GM12878 (cell line): ENCODE data around the gene BAG5. TPM values are rescaled to one million over a fixed set of nuclear protein-coding genes. Genes with fewer than 3 reads are reported as not detected.

ENCODE experiments used
- ATAC-seq: fragments of 200-7000 bp; cut with Tn5 transposase; 3 replicates; pipeline ENCODE4 v1.9.1; 2020; ENCODE audit warnings: mild to moderate bottlenecking, moderate library complexity
- BruUV-seq: library from RNA; stranded (reverse); fragments of 400-500 nt; replicated peaks from 2 replicates; lab custom pipeline; 2021; lab: Mats Ljungman, UMichigan
- CTCF ChIA-PET: fragments of 300-600 bp; sonication (Branson Sonifier 250); formaldehyde crosslinking; extraction: SDS; loops from one replicate; lab custom pipeline; 2021; ENCODE audit warnings: inconsistent platforms; lab: Yijun Ruan, JAX
- POLR2A ChIA-PET: fragments of 350-600 bp; formaldehyde crosslinking; extraction: SDS; loops from one replicate; lab custom pipeline; 2021; ENCODE audit warnings: inconsistent platforms; lab: Charles Lee
- RAD21 ChIA-PET: fragments of 300-600 bp; sonication (Branson Sonifier 250); formaldehyde crosslinking; loops from one replicate; lab custom pipeline; 2023; ENCODE audit warnings: antibody characterized with exemption; ENCODE audit not compliant: unreplicated experiment; lab: Charles Lee
- SMC1A ChIA-PET: fragments of 300-600 bp; sonication (Branson Sonifier 250); formaldehyde crosslinking; loops from one replicate; lab custom pipeline; 2023; ENCODE audit not compliant: unreplicated experiment, uncharacterized antibody; lab: Charles Lee
- DNase-seq: peaks from one replicate; pipeline ENCODE4 v3.0.0-alpha.2; 2011; ENCODE audit warnings: low read depth, low spot score
- FAIRE-seq: peaks from 3 replicates; lab custom pipeline; 2011; peaks lifted over from hg19 to GRCh38; lab: Jason Lieb, UNC
- H2AFZ ChIP-seq: 2 replicates; pipeline ENCODE4 v1.6.0; 2011; ENCODE audit warnings: low read depth, low read length, control low read depth; ENCODE audit not compliant: control insufficient read depth
- H3K27ac ChIP-seq: 2 replicates; pipeline ENCODE4 v1.5.1; 2011; ENCODE audit warnings: control low read depth; ENCODE audit not compliant: control insufficient read depth, insufficient read depth
- H3K27me3 ChIP-seq, 2 experiments: replicated peaks in 1 of 2; 2 replicates each; pipeline versions ENCODE4 v1.6.0 to v1.6.1; 2011; ENCODE audit warnings: low read length in 1 of 2; ENCODE audit not compliant: control insufficient read depth in 2 of 2, insufficient read depth in 2 of 2
- H3K36me3 ChIP-seq, 2 experiments: 2 replicates each; pipeline ENCODE4 v1.5.1; 2011; ENCODE audit warnings: low read length in 1 of 2; ENCODE audit not compliant: control insufficient read depth in 2 of 2, insufficient read depth in 2 of 2
- H3K4me1 ChIP-seq: 2 replicates; pipeline ENCODE4 v1.6.1; 2011; ENCODE audit warnings: mild to moderate bottlenecking, low read length, moderate library complexity, mixed read lengths; ENCODE audit not compliant: control insufficient read depth, insufficient read depth
- H3K4me2 ChIP-seq: 2 replicates; pipeline ENCODE4 v1.6.0; 2011; ENCODE audit warnings: control low read depth; ENCODE audit not compliant: control insufficient read depth, insufficient read depth
- H3K4me3 ChIP-seq: fragments of 200-600 bp; sonication (generic); 2 replicates; pipeline ENCODE4 v1.5.1; 2016
- H3K79me2 ChIP-seq: 2 replicates; pipeline ENCODE4 v1.6.0; 2011; ENCODE audit warnings: low read length; ENCODE audit not compliant: control insufficient read depth, insufficient read depth
- H3K9ac ChIP-seq: 2 replicates; pipeline ENCODE4 v1.8.0; 2011; ENCODE audit warnings: low read length, control low read depth, mixed read lengths; ENCODE audit not compliant: control insufficient read depth, insufficient read depth
- H3K9me3 ChIP-seq: replicated peaks from 3 replicates; pipeline ENCODE4 v1.5.1; 2011; ENCODE audit warnings: mild to moderate bottlenecking, low read length; ENCODE audit not compliant: control insufficient read depth, insufficient read depth
- H4K20me1 ChIP-seq: 2 replicates; pipeline ENCODE4 v1.6.0; 2011; ENCODE audit not compliant: control insufficient read depth, insufficient read depth
- BCL11A ChIP-seq: IDR thresholded peaks from 2 replicates; pipeline ENCODE4 v1.6.1; 2011; ENCODE audit warnings: low read depth, low read length
- BMI1 ChIP-seq: fragments of 450-650 bp; IDR thresholded peaks from 2 replicates; pipeline ENCODE4 v1.6.1; 2016; ENCODE audit warnings: mild to moderate bottlenecking, moderate library complexity, borderline replicate concordance
- CUX1 ChIP-seq: IDR thresholded peaks from 2 replicates; pipeline ENCODE4 v1.6.1; 2012; ENCODE audit warnings: improper control_type of control experiment, low read depth, low read length; ENCODE audit not compliant: insufficient replicate concordance
- ELK1 ChIP-seq: IDR thresholded peaks from 2 replicates; pipeline ENCODE4 v1.6.1; 2012; ENCODE audit warnings: low read depth, low read length, improper control_type of control experiment
- ESRRA ChIP-seq: IDR thresholded peaks from 2 replicates; pipeline ENCODE4 v1.6.1; 2012; ENCODE audit warnings: mild to moderate bottlenecking, low read length, improper control_type of control experiment
- FOS ChIP-seq: IDR thresholded peaks from 3 replicates; pipeline ENCODE4 v1.6.1; 2011; ENCODE audit warnings: borderline replicate concordance; ENCODE audit not compliant: insufficient read length; ENCODE audit errors: extremely low read depth
- FOXK2 ChIP-seq: fragments of 450-650 bp; IDR thresholded peaks from 2 replicates; pipeline ENCODE4 v1.6.1; 2017; ENCODE audit warnings: mild to moderate bottlenecking, moderate library complexity
- GABPA ChIP-seq: IDR thresholded peaks from 2 replicates; pipeline ENCODE4 v1.6.1; 2014; ENCODE audit warnings: antibody characterized with exemption, low read depth, mild to moderate bottlenecking, inconsistent platforms
- NFIC ChIP-seq: IDR thresholded peaks from 2 replicates; pipeline ENCODE4 v1.6.1; 2012; ENCODE audit warnings: low read depth, mild to moderate bottlenecking, inconsistent platforms, low read length, moderate library complexity
- NKRF ChIP-seq: fragments of 450-650 bp; conservative IDR thresholded peaks from 2 replicates; pipeline ENCODE4 v1.6.1; 2017; ENCODE audit warnings: mild to moderate bottlenecking, moderate library complexity
- SP1 ChIP-seq: IDR thresholded peaks from one replicate; pipeline ENCODE4 v1.6.1; 2011; ENCODE audit warnings: low read depth, low read length
- SREBF1 ChIP-seq: IDR thresholded peaks from 2 replicates; pipeline ENCODE4 v1.6.1; 2012; ENCODE audit warnings: mild to moderate bottlenecking, low read length
- STAT3 ChIP-seq: IDR thresholded peaks from 2 replicates; pipeline ENCODE4 v1.6.1; 2011; ENCODE audit warnings: low read depth, low read length, improper control_type of control experiment
- SUPT20H ChIP-seq: IDR thresholded peaks from 2 replicates; pipeline ENCODE4 v1.6.1; 2011; ENCODE audit warnings: low read depth, mild to moderate bottlenecking, low read length, moderate library complexity, borderline replicate concordance; ENCODE audit not compliant: control insufficient read depth
- SUZ12 ChIP-seq: fragments of 200-600 bp; sonication (generic); IDR thresholded peaks from one replicate; pipeline ENCODE4 v1.6.1; 2018; ENCODE audit warnings: antibody characterized with exemption, mild to moderate bottlenecking; ENCODE audit not compliant: unreplicated experiment
- TCF7 ChIP-seq: IDR thresholded peaks from 2 replicates; pipeline ENCODE4 v1.6.1; 2014; ENCODE audit warnings: antibody characterized with exemption, borderline replicate concordance
- WGBS: methylation state at CpG from one replicate; pipeline ENCODE4 v1.1.6; 2016; ENCODE audit warnings: low lambda C conversion rate; ENCODE audit not compliant: insufficient replicate concordance, insufficient coverage; ENCODE audit errors: missing lambda C conversion rate; 5-methylcytosine and 5-hydroxymethylcytosine counted together
- in situ Hi-C: fragments of 300-500 bp; cut with MboI; formaldehyde crosslinking; loops from 9 replicates; pipeline ENCODE4 v1.14.3; 2018; ENCODE audit warnings: mixed read lengths
- intact Hi-C: fragments of 100-400 bp; cut with micrococcal nuclease; formaldehyde crosslinking; loops from one replicate; pipeline ENCODE4 v1.14.2; 2022; ENCODE audit not compliant: unreplicated experiment
- polyA plus RNA-seq, 11 experiments: library from polyadenylated mRNA; depleted of rRNA in 4 of 11; unstranded in 6 of 11; stranded (reverse) in 5 of 11; fragments of >200 nt; fragmentation: Nextera tagmentation in 4 of 11; fragmentation: Illumina TruSeq in 1 of 11; extraction: Ambion mirVana in 4 of 11; extraction: Trizol in 1 of 11; gene quantifications; 1 replicate in 1 of 11; 2 replicates in 10 of 11; pipeline versions ENCODE4 v1.2.1 to v1.2.3, GENCODE V29; 2011 to 2016; ENCODE audit warnings: inconsistent platforms in 2 of 11, missing spikeins in 2 of 11, low read depth in 1 of 11
- total RNA-seq, 4 experiments: library from RNA; depleted of rRNA in 3 of 4; stranded (reverse); fragments of >200 nt in 3 of 4; fragmentation: Illumina TruSeq in 1 of 4; extraction: Trizol in 1 of 4; gene quantifications; 2 replicates each; pipeline versions ENCODE4 v1.2.1 to v1.2.3, GENCODE V29; 2013 to 2021

BAG5 gene
- total and polyA plus RNA-seq, 10 of the 15 experiments (the other 5 are each of a cell fraction or from before 2014, with no cell fraction given) = 9.9 to 30.5 (median 20.1) TPM

- SMC1A ChIA-PET = interaction anchor here (1.9 kb wide), 1 partner anchor 22 kb away, joined by 5 read pairs; no protein-coding TSS in a partner anchor
Observed at GRCh38 chr14:103542605-103543088, 19.8 kb downstream of the BAG5 start.

More at GRCh38 chr14:103542605-103543088, 19.8 kb downstream of the BAG5 start:
- Histone ChIP-seq H3K4me1 (no peaks in the 10 kb centered on the region), H3K27ac (no peak overlapping the region), H3K79me2 (no peaks in the 10 kb centered on the region), H3K4me3 (no peak overlapping the region), H4K20me1 (no peaks in the 10 kb centered on the region), H3K27me3 (no peaks in the 10 kb centered on the region), H3K9me3 (no peaks in the 10 kb centered on the region), H3K4me2 (no peak overlapping the region), H3K36me3 (no peaks in the 10 kb centered on the region), H3K9ac (no peak overlapping the region), H2AFZ (no peak overlapping the region)
- BruUV-seq = no TSS peak
- DNase-seq = no peak
- ChIA-PET CTCF (interaction anchor here (2.8 kb wide), 1 partner anchor 24 kb away, joined by 16 read pairs; no protein-coding TSS in a partner anchor), POLR2A (no interaction called here), RAD21 (no interaction called here)
- intact Hi-C loops (no loop called here), in situ Hi-C loops (no loop called here)
- no peak for FAIRE-seq
- TF ChIP-seq ELK1 = no peak
- no peak for TF ChIP-seq TCF7
- no peak for TF ChIP-seq SP1
- TF ChIP-seq BCL11A = no peak
- no peak for TF ChIP-seq NKRF
- TF ChIP-seq FOS = no peak
- no peak for TF ChIP-seq BMI1
- no peak for TF ChIP-seq SREBF1
- no peak for TF ChIP-seq FOXK2
- TF ChIP-seq STAT3 = no peak
- no peak for TF ChIP-seq CUX1
- TF ChIP-seq SUZ12 = no peak
- no peak for TF ChIP-seq ESRRA
- no peak for TF ChIP-seq GABPA
- TF ChIP-seq SUPT20H = no peak
- no peak for TF ChIP-seq NFIC
- WGBS = 32% methylated on average over 18 of the region's 18 CpGs
- no peak for ATAC-seq
